Peyer's patch (tissue), 4 donors: Measurements from ENCODE around the gene MECR. TPM values are rescaled to one million over a fixed set of nuclear protein-coding genes. Genes with fewer than 3 reads are reported as not detected.

Experiments
- DNase-seq, 3 donors: peaks; one replicate each; pipeline ENCODE4 v3.0.0-alpha.2; 2017 to 2019
- H3K27ac ChIP-seq, 4 donors: fragments of 200-600 bp; sonication (generic); one replicate each; pipeline ENCODE4 v1.5.1; 2016 to 2019
- H3K27me3 ChIP-seq, 2 donors: fragments of 200-600 bp; sonication (generic); one replicate each; pipeline ENCODE4 v1.5.1; 2019
- H3K36me3 ChIP-seq, 3 donors: fragments of 200-600 bp; sonication (generic); one replicate each; pipeline ENCODE4 v1.5.1; 2016 to 2019
- H3K4me1 ChIP-seq, 4 donors: fragments of 200-600 bp; sonication (generic); one replicate each; pipeline ENCODE4 v1.5.1; 2016 to 2019
- H3K4me3 ChIP-seq, 4 donors: fragments of 200-600 bp; sonication (generic); 1 replicate in 3 of 4; 2 replicates in 1 of 4; pipeline ENCODE4 v1.5.1; 2016 to 2019; ENCODE audit warnings: mild to moderate bottlenecking in 1 of 4
- H3K9me3 ChIP-seq, 4 donors: fragments of 200-600 bp; sonication (generic); one replicate each; pipeline ENCODE4 v1.5.1; 2016 to 2019; ENCODE audit warnings: mild to moderate bottlenecking in 1 of 4
- POLR2A ChIP-seq, 2 donors: fragments of 450-650 bp; IDR thresholded peaks; one replicate each; pipeline ENCODE4 v1.5.1; 2017; ENCODE audit warnings: antibody characterized with exemption in 2 of 2, mild to moderate bottlenecking in 2 of 2, moderate library complexity in 2 of 2
- total RNA-seq, 4 donors: library from RNA; depleted of rRNA; stranded (reverse); fragments of >200 nt; gene quantifications; one replicate each; pipeline ENCODE4 v1.1.0, GENCODE V29; 2016
- TF ChIP-seq, protein P1 (sequence below), 6 experiments: fragments of 450-650 bp in 4 of 6; fragments of 200-600 bp in 2 of 6; sonication (generic) in 1 of 6; IDR thresholded peaks; one replicate each; pipeline ENCODE4 v1.5.1; 2017 to 2019; ENCODE audit warnings: antibody characterized with exemption in 6 of 6, mild to moderate bottlenecking in 3 of 6, moderate library complexity in 1 of 6

Gene MECR
- total RNA-seq, 4 donors from 2014 or later: 9.3 to 31.4 (median 19.1) TPM

DNA sequence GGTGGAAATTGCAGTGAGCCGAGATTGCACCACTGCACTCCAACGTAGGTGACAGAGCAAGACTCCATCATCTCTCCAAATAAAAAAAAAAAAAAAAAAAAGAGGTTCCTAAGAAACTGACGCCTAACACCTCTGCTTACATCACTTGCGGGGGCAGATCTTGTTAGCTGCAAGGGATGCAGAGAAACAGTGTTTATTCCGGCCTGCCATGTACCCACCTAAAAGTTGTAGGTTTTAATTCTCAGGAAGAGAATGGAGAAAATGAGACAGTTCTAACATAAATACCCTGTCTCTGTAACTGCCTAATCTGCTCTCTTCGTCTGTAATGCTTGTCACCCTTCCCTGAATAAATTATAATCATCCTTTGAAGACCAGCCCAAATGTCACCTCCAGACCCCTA lies 40.0 kb downstream of the MECR start:
- H3K27ac ChIP-seq: no peak overlapping the region
- no peaks in the 10 kb centered on the region for H3K4me1 ChIP-seq
- no peaks in the 10 kb centered on the region for H3K9me3 ChIP-seq
- TF ChIP-seq, protein P1, sequence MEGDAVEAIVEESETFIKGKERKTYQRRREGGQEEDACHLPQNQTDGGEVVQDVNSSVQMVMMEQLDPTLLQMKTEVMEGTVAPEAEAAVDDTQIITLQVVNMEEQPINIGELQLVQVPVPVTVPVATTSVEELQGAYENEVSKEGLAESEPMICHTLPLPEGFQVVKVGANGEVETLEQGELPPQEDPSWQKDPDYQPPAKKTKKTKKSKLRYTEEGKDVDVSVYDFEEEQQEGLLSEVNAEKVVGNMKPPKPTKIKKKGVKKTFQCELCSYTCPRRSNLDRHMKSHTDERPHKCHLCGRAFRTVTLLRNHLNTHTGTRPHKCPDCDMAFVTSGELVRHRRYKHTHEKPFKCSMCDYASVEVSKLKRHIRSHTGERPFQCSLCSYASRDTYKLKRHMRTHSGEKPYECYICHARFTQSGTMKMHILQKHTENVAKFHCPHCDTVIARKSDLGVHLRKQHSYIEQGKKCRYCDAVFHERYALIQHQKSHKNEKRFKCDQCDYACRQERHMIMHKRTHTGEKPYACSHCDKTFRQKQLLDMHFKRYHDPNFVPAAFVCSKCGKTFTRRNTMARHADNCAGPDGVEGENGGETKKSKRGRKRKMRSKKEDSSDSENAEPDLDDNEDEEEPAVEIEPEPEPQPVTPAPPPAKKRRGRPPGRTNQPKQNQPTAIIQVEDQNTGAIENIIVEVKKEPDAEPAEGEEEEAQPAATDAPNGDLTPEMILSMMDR (IDR thresholded peaks at IDR 0.05): no peak
- TF ChIP-seq POLR2A (IDR thresholded peaks at IDR 0.05): no peak
- peaks cover 0 to 4% (median 0%) of the 10 kb centered on the region in 3 donors for H3K36me3 ChIP-seq
- H3K27me3 ChIP-seq: no peaks in the 10 kb centered on the region
- DNase-seq: no peak
- no peak overlapping the region for H3K4me3 ChIP-seq

DNA sequence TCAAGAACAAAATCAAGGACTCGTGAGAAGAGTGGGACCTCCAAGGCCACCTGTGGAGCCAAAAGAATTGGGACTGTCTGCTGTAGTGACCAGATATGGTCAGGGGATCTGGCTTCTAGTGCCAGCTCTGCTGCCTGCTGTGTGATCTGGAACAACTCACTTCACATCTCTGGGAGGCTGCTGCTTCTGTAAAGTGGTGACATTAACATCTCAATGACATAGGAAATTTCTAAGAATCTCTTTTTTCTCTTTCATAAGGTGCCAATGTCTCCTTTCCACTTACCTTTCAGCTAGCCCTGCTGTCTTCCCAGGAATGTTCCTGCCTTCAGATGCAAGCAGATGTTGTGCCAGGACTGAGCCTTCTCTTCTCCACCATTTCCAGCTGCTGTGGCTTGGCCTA lies 44.0 kb downstream of the MECR start:
- H3K27ac ChIP-seq: no peak overlapping the region
- no peaks in the 10 kb centered on the region for H3K9me3 ChIP-seq
- no peaks in the 10 kb centered on the region for H3K27me3 ChIP-seq
- H3K4me3 ChIP-seq: no peak overlapping the region
- TF ChIP-seq POLR2A (IDR thresholded peaks at IDR 0.05): no peak
- TF ChIP-seq, protein P1 (IDR thresholded peaks at IDR 0.05): no peak
- H3K4me1 ChIP-seq: peaks cover 0 to 5% (median 0%) of the 10 kb centered on the region in 4 donors
- no peaks in the 10 kb centered on the region for H3K36me3 ChIP-seq
- DNase-seq: peak in 1 of 3 donors; percentile 8

DNA sequence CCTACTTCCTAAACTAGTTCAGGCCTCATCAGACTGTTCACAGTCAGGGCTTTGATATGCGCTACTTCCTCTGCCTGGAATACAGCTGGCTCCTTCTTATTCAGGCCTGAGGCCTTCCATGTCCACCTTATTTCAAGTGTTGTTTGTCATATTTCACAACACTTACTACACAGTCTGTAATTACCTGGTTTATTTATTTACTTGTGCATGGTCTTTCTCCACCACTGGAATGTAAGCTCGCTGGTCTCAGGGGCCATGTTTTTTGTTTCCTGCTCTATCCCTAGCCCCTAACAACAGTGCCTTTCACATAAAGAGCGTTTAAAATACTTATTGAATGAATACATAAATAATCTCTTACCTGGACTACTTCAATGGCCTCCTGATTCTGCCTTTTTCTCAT lies 44.5 kb downstream of the MECR start:
- no peaks in the 10 kb centered on the region for H3K27me3 ChIP-seq
- H3K4me1 ChIP-seq: peaks cover 0 to 5% (median 0%) of the 10 kb centered on the region in 4 donors
- no peak overlapping the region for H3K27ac ChIP-seq
- DNase-seq: no peak
- H3K9me3 ChIP-seq: no peaks in the 10 kb centered on the region
- no peak overlapping the region for H3K4me3 ChIP-seq
- H3K36me3 ChIP-seq: no peaks in the 10 kb centered on the region
- TF ChIP-seq, protein P1 (IDR thresholded peaks at IDR 0.05): no peak
- no peak for TF ChIP-seq POLR2A (IDR thresholded peaks at IDR 0.05)

DNA sequence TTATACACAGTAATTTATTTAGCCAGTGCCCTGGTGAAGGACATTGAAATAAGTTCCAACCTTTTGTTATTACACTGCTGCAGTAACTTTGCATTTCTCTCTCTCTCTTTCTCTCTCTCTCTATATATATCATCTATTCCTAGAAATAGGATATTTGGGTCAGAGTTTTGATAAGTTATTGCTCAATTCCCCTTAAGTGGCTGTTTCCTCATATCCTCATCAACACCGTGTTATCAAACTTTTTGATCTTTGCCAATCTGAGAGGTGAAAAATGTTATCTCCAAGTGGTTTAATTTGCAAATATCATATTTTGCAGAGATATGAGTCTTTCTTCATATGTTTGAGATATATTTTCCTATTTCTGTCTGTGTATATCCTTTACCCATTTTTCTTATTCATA lies 47.4 kb downstream of the MECR start:
- no peak overlapping the region for H3K27ac ChIP-seq
- TF ChIP-seq, protein P1 (IDR thresholded peaks at IDR 0.05): no peak
- TF ChIP-seq POLR2A (IDR thresholded peaks at IDR 0.05): no peak

DNA sequence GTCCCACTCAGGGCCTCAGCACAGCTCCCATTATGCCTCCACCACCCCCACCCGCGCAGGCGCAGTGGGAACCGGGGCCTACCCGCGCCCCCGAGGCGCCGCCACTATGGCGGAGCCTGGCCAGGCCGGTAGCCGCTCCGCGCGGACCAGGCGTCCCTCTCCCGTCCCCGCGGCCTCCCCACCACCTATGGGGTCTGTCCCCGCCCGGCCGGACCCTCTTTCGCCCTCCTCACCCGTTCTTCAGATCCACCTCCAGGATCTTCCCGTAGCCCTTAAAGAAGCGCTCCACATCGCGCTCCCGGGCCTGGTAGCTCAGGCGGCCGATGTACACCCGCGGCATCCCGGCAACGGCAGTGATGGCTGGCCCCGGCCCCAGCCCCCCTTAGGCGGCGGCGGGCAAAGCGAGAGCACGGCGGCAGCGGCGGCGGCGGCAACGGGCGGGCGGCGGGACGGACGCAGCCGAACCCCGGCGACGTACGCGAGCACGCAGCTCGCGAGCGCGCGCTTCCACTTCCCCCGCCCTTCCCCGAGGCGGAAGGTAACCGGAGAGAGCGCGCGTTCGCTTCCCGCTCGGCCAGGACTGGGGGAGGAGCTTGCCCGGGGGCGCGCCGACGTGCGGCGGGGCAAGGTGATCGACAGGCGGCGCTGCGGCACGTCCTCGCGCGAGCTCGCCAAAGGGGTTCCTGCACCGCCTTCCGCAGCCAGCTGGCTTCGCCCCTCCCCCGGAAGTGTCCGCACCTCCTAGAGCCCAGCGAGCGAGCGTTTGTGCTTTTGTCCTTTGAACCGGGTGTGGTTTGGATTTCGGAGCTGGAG lies 49.1 kb downstream of the MECR start, which contains the start of gene SRSF4:
SRSF4 (minus strand) TSS at position 488 of the 813 bp plus-strand sequence; CDS start at position 340, 148 bp downstream.
- Histone ChIP-seq H3K4me1 (peaks cover 0 to 42% (median 9%) of the 10 kb centered on the region in 4 donors), H3K36me3 (no peaks in the 10 kb centered on the region)
- TF ChIP-seq, protein P1 (IDR thresholded peaks at IDR 0.05): peak; percentile 74 to 97 (median 90)
- TF ChIP-seq POLR2A (IDR thresholded peaks at IDR 0.05): peak; percentile 77 to 86

More for the DNA sequence above, 47.4 kb downstream of the MECR start:
- H3K4me3 ChIP-seq: no peak overlapping the region
- H3K9me3 ChIP-seq: no peaks in the 10 kb centered on the region
- no peak for DNase-seq
- no peaks in the 10 kb centered on the region for H3K36me3 ChIP-seq
- no peaks in the 10 kb centered on the region for H3K27me3 ChIP-seq
- peaks cover 0 to 29% (median 7%) of the 10 kb centered on the region in 4 donors for H3K4me1 ChIP-seq

More for the DNA sequence above, 49.1 kb downstream of the MECR start, which contains the start of gene SRSF4:
- no peaks in the 10 kb centered on the region for H3K27me3 ChIP-seq
- no peaks in the 10 kb centered on the region for H3K9me3 ChIP-seq
- H3K27ac ChIP-seq: peak within 1 kb of the TSS; percentile 96 to 100 (median 99)
- peak within 1 kb of the TSS; percentile 80 to 97 (median 92) for H3K4me3 ChIP-seq
- peak; percentile 96 to 100 (median 100) for DNase-seq
